Trophoblast cell (in vitro differentiated cells and primary cell): ENCODE measurements around the gene MYL6.

Source experiments
- DNase-seq, 2 donors: peaks; one replicate each; pipeline ENCODE4 v3.0.0-alpha.2; 2016
- H2AFZ ChIP-seq: 2 replicates; pipeline ENCODE4 v1.6.1; 2013; ENCODE audit warnings: low read length, moderate library complexity, mild to moderate bottlenecking; ENCODE audit not compliant: insufficient read depth, poor library complexity
- H2AK5ac ChIP-seq: 2 replicates; pipeline ENCODE4 v1.6.1; 2013; ENCODE audit warnings: mild to moderate bottlenecking, low read length
- H2BK120ac ChIP-seq: 2 replicates; pipeline ENCODE4 v1.6.1; 2013; ENCODE audit warnings: low read length, mild to moderate bottlenecking, moderate library complexity; ENCODE audit not compliant: insufficient read depth, poor library complexity
- H2BK12ac ChIP-seq: 2 replicates; pipeline ENCODE4 v1.6.1; 2013; ENCODE audit warnings: mild to moderate bottlenecking, low read length, moderate library complexity
- H2BK5ac ChIP-seq: 2 replicates; pipeline ENCODE4 v1.6.1; 2013; ENCODE audit warnings: low read length, low read depth, moderate library complexity, mild to moderate bottlenecking; ENCODE audit not compliant: poor library complexity
- H3K14ac ChIP-seq: 2 replicates; pipeline ENCODE4 v1.6.1; 2013; ENCODE audit warnings: mild to moderate bottlenecking, low read length
- H3K18ac ChIP-seq: 2 replicates; pipeline ENCODE4 v1.6.1; 2013; ENCODE audit warnings: mild to moderate bottlenecking, low read length
- H3K23ac ChIP-seq: 2 replicates; pipeline ENCODE4 v1.6.1; 2013; ENCODE audit warnings: low read length
- H3K27ac ChIP-seq: 2 replicates; pipeline ENCODE4 v1.5.1; 2013; ENCODE audit warnings: low read depth, mild to moderate bottlenecking, inconsistent platforms, low read length, moderate library complexity
- H3K27me3 ChIP-seq: 2 replicates; pipeline ENCODE4 v1.6.1; 2013; ENCODE audit warnings: inconsistent platforms, mild to moderate bottlenecking, low read length, moderate library complexity; ENCODE audit not compliant: insufficient read depth
- H3K36me3 ChIP-seq, 2 experiments: 1 replicate in 1 of 2; 2 replicates in 1 of 2; pipeline ENCODE4 v1.6.1; 2013; ENCODE audit warnings: low read length in 2 of 2, mild to moderate bottlenecking in 2 of 2, moderate library complexity in 1 of 2; ENCODE audit not compliant: insufficient read depth in 2 of 2, control insufficient read depth in 1 of 2
- H3K4ac ChIP-seq: 2 replicates; pipeline ENCODE4 v1.6.1; 2013; ENCODE audit warnings: low read depth, mild to moderate bottlenecking, low read length, moderate library complexity
- H3K4me1 ChIP-seq, 2 experiments: 1 replicate in 1 of 2; 2 replicates in 1 of 2; pipeline ENCODE4 v1.6.1; 2013; ENCODE audit warnings: low read length in 2 of 2, mild to moderate bottlenecking in 2 of 2, moderate library complexity in 1 of 2; ENCODE audit not compliant: insufficient read depth in 2 of 2, control insufficient read depth in 1 of 2
- H3K4me2 ChIP-seq: 2 replicates; pipeline ENCODE4 v1.6.1; 2013; ENCODE audit warnings: inconsistent platforms, mild to moderate bottlenecking, low read length, moderate library complexity
- H3K4me3 ChIP-seq: 2 replicates; pipeline ENCODE4 v1.5.1; 2013; ENCODE audit warnings: mild to moderate bottlenecking, low read depth, low read length, inconsistent platforms
- H3K79me1 ChIP-seq: one replicate; pipeline ENCODE4 v1.6.1; 2013; ENCODE audit warnings: low read length
- H3K79me2 ChIP-seq: 2 replicates; pipeline ENCODE4 v1.6.1; 2013; ENCODE audit warnings: low read length, mild to moderate bottlenecking; ENCODE audit not compliant: control insufficient read depth, insufficient read depth, poor library complexity
- H3K9ac ChIP-seq: 2 replicates; pipeline ENCODE4 v1.6.1; 2013; ENCODE audit warnings: mild to moderate bottlenecking, low read length
- H3K9me3 ChIP-seq: 2 replicates; pipeline ENCODE4 v1.6.1; 2013; ENCODE audit warnings: low read depth, mild to moderate bottlenecking, control low read depth, inconsistent platforms, low read length; ENCODE audit not compliant: insufficient read depth
- H4K12ac ChIP-seq: 2 replicates; pipeline ENCODE4 v1.6.1; 2013; ENCODE audit warnings: low read depth, mild to moderate bottlenecking, low read length, moderate library complexity
- H4K8ac ChIP-seq: 2 replicates; pipeline ENCODE4 v1.6.1; 2013; ENCODE audit warnings: low read depth, mild to moderate bottlenecking, low read length, moderate library complexity
- H4K91ac ChIP-seq: one replicate; pipeline ENCODE4 v1.6.1; 2013; ENCODE audit warnings: low read depth, mild to moderate bottlenecking, low read length, moderate library complexity
- WGBS: extraction: QIAGEN DNeasy Blood & Tissue Kit; methylation state at CpG from one replicate; pipeline ENCODE4 v1.1.7; 2013; ENCODE audit warnings: missing lambda C conversion rate; ENCODE audit not compliant: insufficient read length, insufficient coverage; ENCODE audit errors: extremely low coverage; 5-methylcytosine and 5-hydroxymethylcytosine counted together

Gene MYL6

DNA sequence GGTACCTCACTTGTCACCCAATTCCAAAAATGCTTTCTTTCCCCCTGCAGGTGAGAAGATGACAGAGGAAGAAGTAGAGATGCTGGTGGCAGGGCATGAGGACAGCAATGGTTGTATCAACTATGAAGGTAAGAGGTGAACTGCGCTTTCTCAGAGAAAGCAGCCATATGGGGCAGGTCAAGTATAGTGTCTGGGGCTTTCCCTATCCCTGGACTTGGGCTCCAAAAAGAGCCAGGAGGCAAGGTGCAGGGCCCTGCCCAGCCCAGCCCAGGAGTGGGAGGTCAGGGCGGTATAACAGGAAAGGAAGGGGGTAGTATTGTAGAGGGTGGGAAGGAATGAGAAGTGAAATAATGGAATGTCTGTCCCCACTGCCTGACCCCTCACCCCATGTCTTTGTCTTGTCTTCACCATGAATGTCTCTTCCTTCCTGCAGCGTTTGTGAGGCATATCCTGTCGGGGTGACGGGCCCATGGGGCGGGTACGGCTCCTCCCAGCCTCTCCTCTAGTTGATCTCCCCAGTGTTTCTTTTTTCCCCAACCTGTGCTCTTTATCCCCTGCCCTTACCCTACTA, 2.1 kb downstream of the MYL6 start:
- Histone ChIP-seq H3K27me3 (no peaks in the 10 kb centered on the region), H3K79me2 (peaks cover 19% of the 10 kb centered on the region), H3K79me1 (peaks cover 15% of the 10 kb centered on the region), H3K4ac (peak overlapping the region; percentile 9), H3K9me3 (peaks cover 4% of the 10 kb centered on the region), H3K27ac (peak overlapping the region; percentile 18), H3K36me3 (peaks cover 52 to 61% of the 10 kb centered on the region in 2 experiments), H2BK120ac (no peak overlapping the region), H2BK5ac (no peak overlapping the region), H2BK12ac (no peak overlapping the region), H3K23ac (no peak overlapping the region), H3K9ac (peak overlapping the region; percentile 79), H3K4me2 (peak overlapping the region; percentile 83), H2AK5ac (no peak overlapping the region), H2AFZ (no peak overlapping the region), H3K18ac (no peak overlapping the region), H3K4me3 (peak overlapping the region; percentile 50), H3K4me1 (peaks cover 23 to 24% of the 10 kb centered on the region in 2 experiments), H4K8ac (no peak overlapping the region), H3K14ac (no peak overlapping the region), H4K12ac (no peak overlapping the region), H4K91ac (no peak overlapping the region)
- DNase-seq: peak; percentile 40 to 62
- no CpG with 5 or more reads among the region's 7 CpGs for WGBS

DNA sequence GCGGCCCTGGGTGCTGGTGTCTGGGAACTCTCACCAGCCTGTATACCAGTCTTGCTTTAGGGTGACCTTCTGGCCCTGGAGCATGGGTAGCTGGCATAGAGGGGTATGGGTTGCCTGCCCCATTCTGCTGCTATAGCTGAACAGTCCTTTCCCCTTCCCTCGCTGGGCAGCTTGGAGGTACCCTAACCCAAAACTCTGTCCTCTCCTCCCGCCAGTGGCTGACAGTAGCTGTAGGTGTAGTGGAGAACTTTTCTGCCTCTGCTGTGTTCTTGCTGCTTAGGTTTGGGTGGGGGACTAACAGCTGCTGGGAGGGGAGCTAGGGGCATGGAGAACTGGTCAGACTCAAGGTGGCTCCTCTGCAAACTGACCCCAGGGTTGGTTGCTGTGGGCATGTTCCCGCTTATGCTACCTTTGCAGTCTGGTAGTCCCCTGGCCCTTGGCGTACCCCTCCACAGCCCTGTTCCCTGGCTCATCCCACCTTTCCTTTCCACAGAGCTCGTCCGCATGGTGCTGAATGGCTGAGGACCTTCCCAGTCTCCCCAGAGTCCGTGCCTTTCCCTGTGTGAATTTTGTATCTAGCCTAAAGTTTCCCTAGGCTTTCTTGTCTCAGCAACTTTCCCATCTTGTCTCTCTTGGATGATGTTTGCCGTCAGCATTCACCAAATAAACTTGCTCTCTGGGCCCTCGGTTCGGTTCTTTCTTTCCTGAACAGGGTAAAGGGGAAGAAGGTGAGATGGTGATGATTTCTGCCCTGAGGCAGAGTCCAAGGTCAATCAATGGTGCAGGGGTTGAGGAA, 2.9 kb downstream of the MYL6 start:
- Histone ChIP-seq H2AK5ac (no peak overlapping the region), H4K8ac (no peak overlapping the region), H2BK120ac (no peak overlapping the region), H3K27me3 (no peaks in the 10 kb centered on the region), H3K27ac (peak overlapping the region; percentile 14), H3K4me3 (peak overlapping the region; percentile 56), H3K14ac (no peak overlapping the region), H2BK12ac (no peak overlapping the region), H3K4ac (peak overlapping the region; percentile 2), H2AFZ (no peak overlapping the region), H3K18ac (no peak overlapping the region), H4K12ac (no peak overlapping the region), H3K4me2 (peak overlapping the region; percentile 83), H4K91ac (no peak overlapping the region), H2BK5ac (no peak overlapping the region), H3K23ac (peak overlapping the region; percentile 31), H3K79me1 (peaks cover 15% of the 10 kb centered on the region), H3K79me2 (peaks cover 19% of the 10 kb centered on the region), H3K4me1 (peaks cover 23 to 24% of the 10 kb centered on the region in 2 experiments), H3K9ac (peak overlapping the region; percentile 26), H3K36me3 (peaks cover 51 to 60% of the 10 kb centered on the region in 2 experiments), H3K9me3 (peaks cover 4% of the 10 kb centered on the region)
- no CpG with 5 or more reads among the region's 11 CpGs for WGBS
- DNase-seq: no peak

DNA sequence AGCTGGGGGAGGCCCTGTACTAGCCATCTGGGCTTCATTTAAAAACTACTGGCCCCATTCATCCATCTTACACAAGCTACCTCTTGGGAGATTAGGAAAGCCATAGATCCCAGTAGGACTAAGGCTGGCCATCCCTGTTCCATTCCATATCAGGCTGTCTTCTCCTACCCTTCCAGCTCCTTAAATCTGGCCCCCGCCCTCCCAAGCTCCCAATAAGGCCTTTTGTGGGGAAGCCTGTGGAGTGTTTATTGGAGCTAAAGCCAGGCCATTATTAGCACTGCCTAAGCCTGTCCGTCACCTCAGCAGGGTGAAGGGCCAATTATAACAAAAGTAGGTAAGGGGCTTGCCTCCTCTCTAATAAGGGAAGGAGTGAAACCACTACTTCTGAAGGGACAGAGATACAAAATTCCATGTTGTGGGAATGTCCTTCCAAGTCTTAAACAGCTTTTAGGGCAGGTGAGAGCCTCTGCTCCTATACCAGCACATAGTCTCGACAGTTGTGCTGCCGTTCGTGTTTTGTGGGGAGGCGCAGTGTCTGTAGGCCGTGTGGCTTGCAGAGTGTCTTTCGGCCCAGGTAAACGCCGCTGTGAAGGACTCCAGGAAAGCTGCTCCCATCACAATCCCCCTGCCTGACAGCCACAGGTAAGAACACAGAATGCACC, 3.7 kb downstream of the MYL6 start:
- Histone ChIP-seq H2AK5ac (no peak overlapping the region), H2BK120ac (no peak overlapping the region), H3K4me1 (peaks cover 23 to 24% of the 10 kb centered on the region in 2 experiments), H3K36me3 (peaks cover 57 to 60% of the 10 kb centered on the region in 2 experiments), H2AFZ (no peak overlapping the region), H4K8ac (no peak overlapping the region), H3K27me3 (no peaks in the 10 kb centered on the region), H2BK12ac (no peak overlapping the region), H3K79me1 (peaks cover 15% of the 10 kb centered on the region), H3K79me2 (peaks cover 19% of the 10 kb centered on the region), H3K9me3 (peaks cover 4% of the 10 kb centered on the region), H4K12ac (no peak overlapping the region), H3K14ac (no peak overlapping the region), H4K91ac (no peak overlapping the region), H3K4me3 (no peak overlapping the region), H3K4me2 (peak overlapping the region; percentile 83), H3K23ac (no peak overlapping the region), H3K9ac (no peak overlapping the region), H3K27ac (no peak overlapping the region), H3K4ac (no peak overlapping the region), H2BK5ac (no peak overlapping the region), H3K18ac (no peak overlapping the region)
- no CpG with 5 or more reads among the region's 10 CpGs for WGBS
- peak in 1 of 2 donors; percentile 48 for DNase-seq

DNA sequence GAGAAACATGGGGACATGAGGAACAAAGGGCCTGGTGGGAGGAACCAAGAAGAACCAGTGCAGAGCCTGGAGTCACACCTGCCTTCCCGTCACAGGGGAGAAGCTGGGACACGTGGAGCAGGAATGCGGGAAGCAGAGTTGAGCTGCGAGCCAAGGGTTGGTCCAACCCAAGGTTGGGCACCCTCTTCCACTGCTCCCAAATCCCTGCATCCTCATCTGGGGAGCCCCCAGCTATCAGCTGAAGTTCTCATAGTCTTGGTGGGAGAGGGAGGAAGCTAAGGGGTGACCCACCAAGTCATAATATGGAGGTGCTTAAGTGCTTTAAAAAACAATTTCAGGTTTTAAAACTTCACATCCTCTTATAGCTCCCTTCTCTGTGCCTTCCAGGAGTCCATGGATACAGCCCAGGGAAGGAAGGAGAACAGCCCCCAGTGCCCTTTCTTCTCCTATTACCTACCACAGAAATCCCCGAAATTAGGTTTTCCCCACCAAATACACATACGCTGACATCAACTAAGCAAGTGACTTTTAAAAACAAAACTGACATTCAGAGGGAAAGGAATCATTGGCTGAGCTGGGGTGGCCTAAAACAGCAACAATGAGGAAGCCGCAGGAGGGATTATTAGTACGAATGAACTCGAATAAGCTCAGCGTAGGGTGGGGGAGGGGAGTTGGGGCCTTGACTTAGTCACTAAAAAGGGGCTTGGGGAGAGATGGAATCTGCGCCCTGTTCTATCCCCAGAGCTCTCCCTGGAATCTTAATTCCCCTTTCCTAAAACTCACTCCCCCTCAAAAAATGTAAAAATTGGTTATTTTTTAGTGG, 4.5 kb downstream of the MYL6 start:
- no peak overlapping the region for H3K18ac ChIP-seq
- H3K4ac ChIP-seq: no peak overlapping the region
- no peak overlapping the region for H2BK120ac ChIP-seq
- H4K91ac ChIP-seq: no peak overlapping the region
- H3K27me3 ChIP-seq: no peaks in the 10 kb centered on the region
- H2BK12ac ChIP-seq: no peak overlapping the region
- no peak overlapping the region for H3K4me3 ChIP-seq
- no peak overlapping the region for H3K27ac ChIP-seq
- no peak overlapping the region for H4K8ac ChIP-seq
- peaks cover 16% of the 10 kb centered on the region for H3K79me2 ChIP-seq
- peaks cover 18 to 20% of the 10 kb centered on the region in 2 experiments for H3K4me1 ChIP-seq
- no peak overlapping the region for H3K23ac ChIP-seq
- H3K4me2 ChIP-seq: no peak overlapping the region
- H2AFZ ChIP-seq: no peak overlapping the region
- WGBS: no CpG with 5 or more reads among the region's 11 CpGs
- H3K9ac ChIP-seq: no peak overlapping the region
- no peak overlapping the region for H3K14ac ChIP-seq
- no peak overlapping the region for H4K12ac ChIP-seq
- peaks cover 4% of the 10 kb centered on the region for H3K9me3 ChIP-seq
- H2AK5ac ChIP-seq: no peak overlapping the region
- peak in 1 of 2 donors; percentile 51 for DNase-seq
- peaks cover 11% of the 10 kb centered on the region for H3K79me1 ChIP-seq
- peaks cover 59 to 64% of the 10 kb centered on the region in 2 experiments for H3K36me3 ChIP-seq
- no peak overlapping the region for H2BK5ac ChIP-seq
